Caco-2 (cell line): ENCODE measurements around the gene MAPK12. TPM values are rescaled to one million over a fixed set of nuclear protein-coding genes. Genes with fewer than 3 reads are reported as not detected.

Source experiments
- BruUV-seq: library from RNA; stranded (reverse); fragments of 400-500 nt; replicated peaks from 2 replicates; lab custom pipeline; 2021; lab: Mats Ljungman, UMichigan
- CTCF ChIA-PET: fragments of 300-600 bp; sonication (Branson Sonifier 250); formaldehyde crosslinking; loops from one replicate; lab custom pipeline; 2022; ENCODE audit warnings: antibody characterized with exemption; lab: Charles Lee
- POLR2A ChIA-PET: fragments of 300-600 bp; sonication (Branson Sonifier 250); formaldehyde crosslinking; loops from one replicate; lab custom pipeline; 2022; ENCODE audit warnings: antibody characterized with exemption; lab: Charles Lee
- DNase-seq, 2 experiments: peaks; one replicate each; pipeline versions ENCODE4 v3.0.0 to v3.0.0-alpha.2; 2020 to 2022
- H3K27me3 ChIP-seq: replicated peaks from 2 replicates; pipeline ENCODE4 v1.6.0; 2011; ENCODE audit warnings: low read length; ENCODE audit not compliant: control insufficient read depth, insufficient read depth
- H3K36me3 ChIP-seq: 2 replicates; pipeline ENCODE4 v1.5.1; 2011; ENCODE audit warnings: low read length; ENCODE audit not compliant: control insufficient read depth, insufficient read depth
- H3K4me1 ChIP-seq: fragments of 250-450 bp; sonication (Bioruptor Pico); 2 replicates; pipeline ENCODE4 v1.5.1; 2020; ENCODE audit warnings: mild to moderate bottlenecking
- H3K4me3 ChIP-seq: 2 replicates; pipeline ENCODE4 v1.5.1; 2011; ENCODE audit warnings: low read depth, mild to moderate bottlenecking, control low read depth, low read length
- H3K9me3 ChIP-seq: fragments of 250-450 bp; sonication (Bioruptor Pico); 2 replicates; pipeline ENCODE4 v1.5.1; 2020; ENCODE audit warnings: mild to moderate bottlenecking, moderate library complexity
- H3K27ac Mint-ChIP-seq: one replicate; pipeline ENCODE4 v1.8.0; 2022; ENCODE audit warnings: mixed read lengths; ENCODE audit not compliant: unreplicated experiment
- H3K27me3 Mint-ChIP-seq: one replicate; pipeline ENCODE4 v1.8.0; 2022; ENCODE audit warnings: mixed read lengths; ENCODE audit not compliant: insufficient read depth, unreplicated experiment
- H3K36me3 Mint-ChIP-seq: one replicate; pipeline ENCODE4 v1.8.0; 2022; ENCODE audit warnings: mild to moderate bottlenecking, mixed read lengths; ENCODE audit not compliant: insufficient read depth, unreplicated experiment
- H3K4me1 Mint-ChIP-seq: one replicate; pipeline ENCODE4 v1.8.0; 2022; ENCODE audit warnings: low read depth, mixed read lengths; ENCODE audit not compliant: unreplicated experiment
- H3K4me3 Mint-ChIP-seq: one replicate; pipeline ENCODE4 v1.8.0; 2022; ENCODE audit warnings: mild to moderate bottlenecking, moderate library complexity, mixed read lengths; ENCODE audit not compliant: unreplicated experiment
- H3K9me3 Mint-ChIP-seq: one replicate; pipeline ENCODE4 v1.8.0; 2022; ENCODE audit warnings: mixed read lengths; ENCODE audit not compliant: unreplicated experiment
- CTCF ChIP-seq, 2 experiments: fragments of 200-600 bp in 1 of 2; IDR thresholded peaks; 1 replicate in 1 of 2; 2 replicates in 1 of 2; pipeline versions ENCODE4 v1.5.1 to v1.8.0; 2011 to 2022; ENCODE audit warnings: antibody characterized with exemption in 1 of 2, control low read depth in 1 of 2, inconsistent platforms in 1 of 2, low read depth in 1 of 2, low read length in 1 of 2, mild to moderate bottlenecking in 1 of 2, moderate library complexity in 1 of 2; ENCODE audit not compliant: insufficient read depth in 1 of 2, severe bottlenecking in 1 of 2, unreplicated experiment in 1 of 2
- intact Hi-C: fragments of 100-400 bp; cut with micrococcal nuclease; formaldehyde crosslinking; loops from one replicate; pipeline ENCODE4 v1.10.0; 2022; ENCODE audit not compliant: unreplicated experiment
- total RNA-seq: library from RNA; stranded (reverse); gene quantifications from 2 replicates; pipeline ENCODE4 v1.2.3, GENCODE V29; 2022

MAPK12 gene
- total RNA-seq, 1 experiment from 2014 or later: 37.4 TPM

- Mint-ChIP-seq H3K4me3 (no peak overlapping the region), H3K9me3 (no peaks in the 10 kb centered on the region)
- CTCF ChIA-PET: no interaction called here
Observed at GRCh38 chr22:50280022-50280707, 18.7 kb upstream of the MAPK12 start.

GRCh38 chr22:50278956-50279619 is 17.6 kb upstream of the MAPK12 start:
- DNase-seq: no peak

More at GRCh38 chr22:50280022-50280707, 18.7 kb upstream of the MAPK12 start:
- POLR2A ChIA-PET: no interaction called here
- no peak for TF ChIP-seq CTCF (IDR thresholded peaks at IDR 0.05; ENCODE audit: insufficient read depth in 1 of 2, low read depth in 1 of 2, low read length in 1 of 2, severe bottlenecking in 1 of 2, unreplicated experiment in 1 of 2)
- Mint-ChIP-seq H3K27me3 (no peaks in the 10 kb centered on the region), H3K27ac (no peak overlapping the region), H3K4me1 (no peaks in the 10 kb centered on the region), H3K36me3 (peaks cover 71% of the 10 kb centered on the region)
- Histone ChIP-seq H3K27me3 (no peaks in the 10 kb centered on the region), H3K9me3 (no peaks in the 10 kb centered on the region), H3K4me3 (no peak overlapping the region), H3K36me3 (peaks cover 14% of the 10 kb centered on the region), H3K4me1 (peaks cover 18% of the 10 kb centered on the region)
- BruUV-seq: no TSS peak
- intact Hi-C loops: no loop called here
- DNase-seq: no peak

GRCh38 chr22:50278461-50278860 is 17.0 kb upstream of the MAPK12 start:
- H3K9me3 ChIP-seq: no peaks in the 10 kb centered on the region
- Mint-ChIP-seq H3K4me1 (no peaks in the 10 kb centered on the region), H3K36me3 (peaks cover 66% of the 10 kb centered on the region), H3K9me3 (no peaks in the 10 kb centered on the region), H3K4me3 (no peak overlapping the region), H3K27ac (no peak overlapping the region), H3K27me3 (no peaks in the 10 kb centered on the region)
- CTCF ChIA-PET: no interaction called here
- intact Hi-C loops: no loop called here
- peaks cover 18% of the 10 kb centered on the region for H3K4me1 ChIP-seq
- DNase-seq: no peak
- H3K4me3 ChIP-seq: no peak overlapping the region
- no peak for TF ChIP-seq CTCF (IDR thresholded peaks at IDR 0.05; ENCODE audit: insufficient read depth in 1 of 2, low read depth in 1 of 2, low read length in 1 of 2, severe bottlenecking in 1 of 2, unreplicated experiment in 1 of 2)
- POLR2A ChIA-PET: no interaction called here
- no peaks in the 10 kb centered on the region for H3K27me3 ChIP-seq
- no TSS peak for BruUV-seq
- H3K36me3 ChIP-seq: peaks cover 16% of the 10 kb centered on the region

More at GRCh38 chr22:50278956-50279619, 17.6 kb upstream of the MAPK12 start:
- Histone ChIP-seq H3K27me3 (no peaks in the 10 kb centered on the region), H3K36me3 (peaks cover 16% of the 10 kb centered on the region), H3K9me3 (no peaks in the 10 kb centered on the region), H3K4me1 (peaks cover 18% of the 10 kb centered on the region), H3K4me3 (no peak overlapping the region)
- Mint-ChIP-seq H3K4me1 (no peaks in the 10 kb centered on the region), H3K36me3 (peaks cover 68% of the 10 kb centered on the region), H3K4me3 (no peak overlapping the region), H3K9me3 (no peaks in the 10 kb centered on the region), H3K27ac (no peak overlapping the region), H3K27me3 (no peaks in the 10 kb centered on the region)
- TF ChIP-seq CTCF (IDR thresholded peaks at IDR 0.05; ENCODE audit: insufficient read depth in 1 of 2, low read depth in 1 of 2, low read length in 1 of 2, severe bottlenecking in 1 of 2, unreplicated experiment in 1 of 2): no peak
- POLR2A ChIA-PET: no interaction called here
- BruUV-seq: no TSS peak
- intact Hi-C loops: no loop called here
- CTCF ChIA-PET: no interaction called here
